ENCODE results near the gene UTP20. TPM values are rescaled to one million over a fixed set of nuclear protein-coding genes. Genes with fewer than 3 reads are reported as not detected.

Gene UTP20
- 13.3 to 20.6 TPM (median 18.0 TPM) in 5 replicates for total RNA-seq (2022; extraction: Qiagen RNA extraction)

DNA sequence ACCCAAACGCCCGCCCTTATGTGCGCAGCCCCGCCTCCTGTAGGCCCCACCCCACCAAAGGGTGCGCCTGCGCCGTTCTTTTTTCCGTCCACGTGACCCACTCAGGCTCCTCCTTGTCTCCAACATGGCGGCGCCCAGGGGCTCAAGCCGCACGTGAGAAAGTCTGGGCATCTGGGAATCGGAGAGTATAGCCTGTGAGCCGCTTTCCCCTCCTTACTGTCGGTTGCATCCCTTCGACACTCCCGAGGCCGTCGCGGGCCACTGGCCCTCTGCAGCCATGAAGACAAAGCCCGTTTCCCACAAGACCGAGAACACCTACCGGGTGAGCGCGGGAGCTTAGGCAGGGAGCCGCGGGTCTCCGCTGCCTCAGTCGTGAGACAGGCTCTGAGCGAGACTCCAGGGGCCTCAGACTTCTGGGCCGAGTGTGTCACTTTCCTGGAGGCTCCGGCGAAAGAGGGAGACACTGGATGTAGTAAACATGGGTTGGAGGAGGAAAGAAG is at the start of gene UTP20:
Gene UTP20 (plus strand): TSS at position 100 of the 500 bp plus-strand sequence. CDS start 178 bp downstream, at position 278.

GRCh38 chr12:101407436-101408345 is 127.8 kb downstream of the UTP20 start, which contains the start of gene ARL1:
Gene ARL1, minus strand, starts transcription at chr12:101407772. Its CDS starts 127 bp downstream, at chr12:101407645.

Other genes with a start within 250 kb of the UTP20 start
- gene SLC5A8, start 69.9 kb upstream of the UTP20 start, total RNA-seq (2022; extraction: Qiagen RNA extraction), result not detected in 5 replicates
- gene ARL1, start 127.7 kb downstream of the UTP20 start, total RNA-seq (2022; extraction: Qiagen RNA extraction), result 60.0 to 69.7 TPM (median 67.4 TPM) in 5 replicates
- not detected in 5 replicates for gene SPIC, start 195.2 kb downstream of the UTP20 start, total RNA-seq (2022; extraction: Qiagen RNA extraction)